ENCODE data around the gene LRRC71.

Gene LRRC71

GRCh38 chr1:156920233-156921052 is at the start of gene LRRC71:
Gene LRRC71 (plus strand): TSS chr1:156920632. CDS start chr1:156920804, 172 bp downstream.
- peaks cover 8% of the 10 kb centered on the region for H3K4me1 Mint-ChIP-seq
- peaks cover 93% of the 10 kb centered on the region for H3K27me3 Mint-ChIP-seq
- peak; percentile 80 for DNase-seq
- CTCF ChIA-PET, result interaction anchor here (1.1 to 11.2 kb wide), 3 partner anchors 10 to 40 kb away, joined by 4 to 105 read pairs (median 4); partner anchors contain the start of gene PEAR1
- no peak within 1 kb of the TSS for H3K4me3 Mint-ChIP-seq
- H3K36me3 Mint-ChIP-seq, result peaks cover 3% of the 10 kb centered on the region
- no peaks in the 10 kb centered on the region for H3K9me3 Mint-ChIP-seq
- no peak within 1 kb of the TSS for H3K27ac Mint-ChIP-seq

GRCh38 chr1:156873659-156874058 is 46.8 kb upstream of the LRRC71 start:
- Mint-ChIP-seq H3K36me3 (no peaks in the 10 kb centered on the region), H3K27me3 (peaks cover 83% of the 10 kb centered on the region)
- CTCF ChIA-PET, result interaction anchor here (0.7 to 3.0 kb wide), 3 partner anchors 14 to 73 kb away, joined by 3 to 11 read pairs (median 8); partner anchors contain the start of gene INSRR

GRCh38 chr1:156874142-156874541 is 46.3 kb upstream of the LRRC71 start:
- Mint-ChIP-seq H3K27ac (no peak overlapping the region), H3K4me1 (peaks cover 5% of the 10 kb centered on the region), H3K36me3 (no peaks in the 10 kb centered on the region), H3K27me3 (peaks cover 83% of the 10 kb centered on the region), H3K4me3 (no peak overlapping the region), H3K9me3 (no peaks in the 10 kb centered on the region)
- CTCF ChIA-PET, result interaction anchor here (1.0 to 3.0 kb wide), 3 partner anchors 15 to 184 kb away, joined by 3 to 11 read pairs (median 8); partner anchors contain the start of gene INSRR
- DNase-seq, result no peak

More at GRCh38 chr1:156873659-156874058, 46.8 kb upstream of the LRRC71 start:
- peaks cover 7% of the 10 kb centered on the region for H3K4me1 Mint-ChIP-seq
- no peaks in the 10 kb centered on the region for H3K9me3 Mint-ChIP-seq
- no peak overlapping the region for H3K27ac Mint-ChIP-seq
- no peak overlapping the region for H3K4me3 Mint-ChIP-seq
- DNase-seq, result no peak

- no peaks in the 10 kb centered on the region for H3K9me3 Mint-ChIP-seq
- H3K36me3 Mint-ChIP-seq, result no peaks in the 10 kb centered on the region
- no peak for DNase-seq
- no peak overlapping the region for H3K27ac Mint-ChIP-seq
- H3K4me3 Mint-ChIP-seq, result no peak overlapping the region
- CTCF ChIA-PET, result interaction anchor here (1.0 to 3.0 kb wide), 3 partner anchors 13 to 185 kb away, joined by 3 to 11 read pairs (median 4); no protein-coding TSS in a partner anchor
- peaks cover 5% of the 10 kb centered on the region for H3K4me1 Mint-ChIP-seq
- peaks cover 80% of the 10 kb centered on the region for H3K27me3 Mint-ChIP-seq
Observed at GRCh38 chr1:156874572-156875340, 45.7 kb upstream of the LRRC71 start.

GRCh38 chr1:156875341-156875615 is 45.2 kb upstream of the LRRC71 start:
- Mint-ChIP-seq H3K27me3 (peaks cover 80% of the 10 kb centered on the region), H3K4me1 (peaks cover 5% of the 10 kb centered on the region), H3K9me3 (no peaks in the 10 kb centered on the region), H3K36me3 (no peaks in the 10 kb centered on the region), H3K4me3 (no peak overlapping the region), H3K27ac (no peak overlapping the region)
- CTCF ChIA-PET, result interaction anchor here (1.0 to 3.0 kb wide), 3 partner anchors 14 to 186 kb away, joined by 3 to 11 read pairs (median 4); no protein-coding TSS in a partner anchor
- DNase-seq, result no peak

GRCh38 chr1:156876281-156876680 is 44.2 kb upstream of the LRRC71 start:
- peaks cover 81% of the 10 kb centered on the region for H3K27me3 Mint-ChIP-seq
- H3K4me1 Mint-ChIP-seq, result no peaks in the 10 kb centered on the region
- no peaks in the 10 kb centered on the region for H3K9me3 Mint-ChIP-seq
- H3K36me3 Mint-ChIP-seq, result no peaks in the 10 kb centered on the region
- H3K27ac Mint-ChIP-seq, result no peak overlapping the region
- DNase-seq, result no peak
- no peak overlapping the region for H3K4me3 Mint-ChIP-seq
- CTCF ChIA-PET, result interaction anchor here (0.9 to 1.6 kb wide), 3 partner anchors 15 to 150 kb away, joined by 3 to 4 read pairs (median 4); no protein-coding TSS in a partner anchor

GRCh38 chr1:156877433-156878170 is 42.8 kb upstream of the LRRC71 start:
- no peak overlapping the region for H3K4me3 Mint-ChIP-seq
- peaks cover 85% of the 10 kb centered on the region for H3K27me3 Mint-ChIP-seq
- DNase-seq, result no peak
- H3K9me3 Mint-ChIP-seq, result no peaks in the 10 kb centered on the region
- no peak overlapping the region for H3K27ac Mint-ChIP-seq
- no peaks in the 10 kb centered on the region for H3K4me1 Mint-ChIP-seq
- CTCF ChIA-PET, result interaction anchor here (0.7 to 1.2 kb wide), 2 partner anchors 13 to 17 kb away, joined by 3 to 5 read pairs; partner anchors contain the start of gene NTRK1
- no peaks in the 10 kb centered on the region for H3K36me3 Mint-ChIP-seq

- no peak overlapping the region for H3K4me3 Mint-ChIP-seq
- no peaks in the 10 kb centered on the region for H3K4me1 Mint-ChIP-seq
- DNase-seq, result no peak
- H3K27me3 Mint-ChIP-seq, result peaks cover 90% of the 10 kb centered on the region
- H3K9me3 Mint-ChIP-seq, result no peaks in the 10 kb centered on the region
- CTCF ChIA-PET, result interaction anchor here (1.4 to 2.0 kb wide), 3 partner anchors 9 to 40 kb away, joined by 3 to 7 read pairs (median 4); partner anchors contain the start of gene LRRC71
- no peak overlapping the region for H3K27ac Mint-ChIP-seq
- no peaks in the 10 kb centered on the region for H3K36me3 Mint-ChIP-seq
Observed at GRCh38 chr1:156879876-156880275, 40.6 kb upstream of the LRRC71 start.

- Mint-ChIP-seq H3K9me3 (no peaks in the 10 kb centered on the region), H3K27me3 (peaks cover 88% of the 10 kb centered on the region), H3K4me1 (no peaks in the 10 kb centered on the region), H3K4me3 (no peak overlapping the region), H3K27ac (no peak overlapping the region), H3K36me3 (no peaks in the 10 kb centered on the region)
- no peak for DNase-seq
- CTCF ChIA-PET, result interaction anchor here (0.8 to 2.0 kb wide), 7 partner anchors 9 to 83 kb away, joined by 3 to 9 read pairs (median 4); partner anchors contain the start of gene LRRC71
Observed at GRCh38 chr1:156880473-156880872, 40.0 kb upstream of the LRRC71 start.

- Mint-ChIP-seq H3K27ac (no peak overlapping the region), H3K36me3 (no peaks in the 10 kb centered on the region), H3K9me3 (no peaks in the 10 kb centered on the region), H3K27me3 (peaks cover 88% of the 10 kb centered on the region), H3K4me1 (no peaks in the 10 kb centered on the region), H3K4me3 (no peak overlapping the region)
- CTCF ChIA-PET, result interaction anchor here (0.8 to 1.7 kb wide), 7 partner anchors 8 to 84 kb away, joined by 3 to 9 read pairs (median 4); partner anchors contain the start of gene LRRC71
- DNase-seq, result no peak
Observed at GRCh38 chr1:156881101-156881500, 39.3 kb upstream of the LRRC71 start.

GRCh38 chr1:156881663-156882062 is 38.8 kb upstream of the LRRC71 start:
- no peak overlapping the region for H3K4me3 Mint-ChIP-seq
- no peaks in the 10 kb centered on the region for H3K4me1 Mint-ChIP-seq
- CTCF ChIA-PET, result interaction anchor here (0.6 to 1.7 kb wide), 3 partner anchors 22 to 116 kb away, joined by 3 to 9 read pairs (median 4); no protein-coding TSS in a partner anchor
- no peak for DNase-seq
- H3K27me3 Mint-ChIP-seq, result peaks cover 88% of the 10 kb centered on the region
- no peaks in the 10 kb centered on the region for H3K36me3 Mint-ChIP-seq
- no peaks in the 10 kb centered on the region for H3K9me3 Mint-ChIP-seq
- no peak overlapping the region for H3K27ac Mint-ChIP-seq

GRCh38 chr1:156882543-156882942 is 37.9 kb upstream of the LRRC71 start:
- Mint-ChIP-seq H3K4me3 (no peak overlapping the region), H3K27ac (no peak overlapping the region), H3K9me3 (no peaks in the 10 kb centered on the region), H3K4me1 (no peaks in the 10 kb centered on the region), H3K36me3 (no peaks in the 10 kb centered on the region), H3K27me3 (peaks cover 92% of the 10 kb centered on the region)
- CTCF ChIA-PET, result interaction anchor here (1.5 kb wide), 1 partner anchor 23 kb away, joined by 4 read pairs; no protein-coding TSS in a partner anchor
- DNase-seq, result no peak

- Mint-ChIP-seq H3K36me3 (no peaks in the 10 kb centered on the region), H3K27ac (no peak overlapping the region), H3K4me1 (no peaks in the 10 kb centered on the region), H3K27me3 (peaks cover 92% of the 10 kb centered on the region), H3K9me3 (no peaks in the 10 kb centered on the region), H3K4me3 (no peak overlapping the region)
- CTCF ChIA-PET, result interaction anchor here (0.8 to 9.2 kb wide), 3 partner anchors 45 to 195 kb away, joined by 3 to 84 read pairs (median 5); partner anchors contain the start of genes ISG20L2 and METTL25B
- no peak for DNase-seq
Observed at GRCh38 chr1:156883919-156884318, 36.5 kb upstream of the LRRC71 start.
